ENCODE data around the gene PAFAH2.

Gene PAFAH2

GRCh38 chr1:25927521-25928265 is 70.2 kb downstream of the PAFAH2 start:
- DNase-seq, result no peak

- no peak for DNase-seq
These were observed 70.9 kb downstream of the PAFAH2 start for GRCh38 chr1:25926731-25927496.

GRCh38 chr1:25924454-25924853 is 73.4 kb downstream of the PAFAH2 start:
- DNase-seq, result no peak

- peak; percentile 41 for DNase-seq
These were observed 74.8 kb downstream of the PAFAH2 start for GRCh38 chr1:25922971-25923552.

- DNase-seq, result peak; percentile 62
These were observed 75.5 kb downstream of the PAFAH2 start for GRCh38 chr1:25922056-25922970.

- no peak for DNase-seq
These were observed 79.2 kb downstream of the PAFAH2 start for GRCh38 chr1:25918615-25919014.

- peak; percentile 26 for DNase-seq
These were observed 79.9 kb downstream of the PAFAH2 start for GRCh38 chr1:25917996-25918395.

- DNase-seq, result no peak
These were observed 81.4 kb downstream of the PAFAH2 start for GRCh38 chr1:25916460-25916859.

- DNase-seq, result no peak
These were observed 83.5 kb downstream of the PAFAH2 start for GRCh38 chr1:25914074-25914995.

- no peak for DNase-seq
These were observed 84.7 kb downstream of the PAFAH2 start for GRCh38 chr1:25913206-25913605.

- no peak for DNase-seq
These were observed 85.6 kb downstream of the PAFAH2 start for GRCh38 chr1:25912076-25912831.

GRCh38 chr1:25911162-25911561 is 86.7 kb downstream of the PAFAH2 start:
- no peak for DNase-seq

Measured in stimulated activated CD4-positive, alpha-beta T cell treated with anti-CD3 and anti-CD28 coated beads, Interleukin-15, amount 100 ng/mL, for 24 hours (primary cell).